ENCODE data around the gene ERC2.

ERC2 gene

GRCh38 chr3:56324473-56324872 lies 143.8 kb downstream of the ERC2 start:
- H3K4me3 ChIP-seq (ENCODE audit: low read depth, low read length) = no peak overlapping the region
- TF ChIP-seq POLR2A (IDR thresholded peaks at IDR 0.05; ENCODE audit: extremely low read depth, insufficient read length) = no peak
- TF ChIP-seq, protein P1, sequence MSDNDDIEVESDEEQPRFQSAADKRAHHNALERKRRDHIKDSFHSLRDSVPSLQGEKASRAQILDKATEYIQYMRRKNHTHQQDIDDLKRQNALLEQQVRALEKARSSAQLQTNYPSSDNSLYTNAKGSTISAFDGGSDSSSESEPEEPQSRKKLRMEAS (IDR thresholded peaks at IDR 0.05; ENCODE audit: low read depth, low read length) = no peak
- TF ChIP-seq MYC (IDR thresholded peaks at IDR 0.05; ENCODE audit: low read depth, low read length) = no peak
- TF ChIP-seq CTCF (IDR thresholded peaks at IDR 0.05; ENCODE audit: low read depth, low read length) = no peak
- DNase-seq (ENCODE audit: low read depth) = no peak

GRCh38 chr3:56323986-56324420 lies 144.3 kb downstream of the ERC2 start:
- TF ChIP-seq POLR2A (IDR thresholded peaks at IDR 0.05; ENCODE audit: extremely low read depth, insufficient read length) (no peak), CTCF (IDR thresholded peaks at IDR 0.05; ENCODE audit: low read depth, low read length) (no peak), MYC (IDR thresholded peaks at IDR 0.05; ENCODE audit: low read depth, low read length) (no peak)
- TF ChIP-seq, protein P1 (IDR thresholded peaks at IDR 0.05; ENCODE audit: low read depth, low read length) = no peak
- H3K4me3 ChIP-seq (ENCODE audit: low read depth, low read length) = no peak overlapping the region
- no peak for DNase-seq (ENCODE audit: low read depth)

DNA sequence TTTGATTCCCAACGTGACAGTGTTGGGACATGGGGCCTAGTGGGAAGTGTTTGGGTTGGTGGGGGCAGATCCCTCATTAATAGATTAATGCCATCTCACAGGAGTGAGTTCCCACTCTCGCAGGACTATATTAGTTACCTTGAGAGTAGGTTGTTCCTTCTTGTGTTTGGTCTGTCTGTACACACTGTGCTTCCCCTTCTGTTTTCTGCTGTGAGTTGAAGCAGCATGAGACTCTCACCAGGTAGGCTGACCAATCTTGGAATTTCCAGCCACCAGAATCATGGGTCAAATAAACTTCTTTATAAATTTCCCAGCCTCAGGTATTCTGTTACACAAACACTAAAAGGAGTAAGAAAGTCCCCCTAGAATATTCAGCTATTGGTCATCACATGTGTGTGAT lies 145.4 kb downstream of the ERC2 start:
- TF ChIP-seq MYC (IDR thresholded peaks at IDR 0.05; ENCODE audit: low read depth, low read length) (no peak), POLR2A (IDR thresholded peaks at IDR 0.05; ENCODE audit: extremely low read depth, insufficient read length) (no peak), CTCF (IDR thresholded peaks at IDR 0.05; ENCODE audit: low read depth, low read length) (no peak)
- TF ChIP-seq, protein P1 (IDR thresholded peaks at IDR 0.05; ENCODE audit: low read depth, low read length) = no peak
- DNase-seq (ENCODE audit: low read depth) = no peak

GRCh38 chr3:56321892-56322291 lies 146.4 kb downstream of the ERC2 start:
- DNase-seq (ENCODE audit: low read depth) = no peak
- no peak for TF ChIP-seq MYC (IDR thresholded peaks at IDR 0.05; ENCODE audit: low read depth, low read length)
- H3K4me3 ChIP-seq (ENCODE audit: low read depth, low read length) = no peak overlapping the region

More for the DNA sequence above, 145.4 kb downstream of the ERC2 start:
- H3K4me3 ChIP-seq (ENCODE audit: low read depth, low read length) = no peak overlapping the region

GRCh38 chr3:56321383-56321782 lies 146.9 kb downstream of the ERC2 start:
- no peak overlapping the region for H3K4me3 ChIP-seq (ENCODE audit: low read depth, low read length)
- no peak for DNase-seq (ENCODE audit: low read depth)
- TF ChIP-seq POLR2A (IDR thresholded peaks at IDR 0.05; ENCODE audit: extremely low read depth, insufficient read length) = no peak
- no peak for TF ChIP-seq MYC (IDR thresholded peaks at IDR 0.05; ENCODE audit: low read depth, low read length)
- no peak for TF ChIP-seq CTCF (IDR thresholded peaks at IDR 0.05; ENCODE audit: low read depth, low read length)

- no peak for DNase-seq (ENCODE audit: low read depth)
- no peak overlapping the region for H3K4me3 ChIP-seq (ENCODE audit: low read depth, low read length)
- TF ChIP-seq MYC (IDR thresholded peaks at IDR 0.05; ENCODE audit: low read depth, low read length) (no peak), CTCF (IDR thresholded peaks at IDR 0.05; ENCODE audit: low read depth, low read length) (no peak), POLR2A (IDR thresholded peaks at IDR 0.05; ENCODE audit: extremely low read depth, insufficient read length) (no peak)
- TF ChIP-seq, protein P1 (IDR thresholded peaks at IDR 0.05; ENCODE audit: low read depth, low read length) = no peak
These were observed 147.4 kb downstream of the ERC2 start for GRCh38 chr3:56320883-56321282.

Measured in NB4 (cell line).